HG03565 (cell line): ENCODE measurements around the gene CASKIN2.
"Not testable (repeated sequence)": the region's sequence is repeated elsewhere in the genome, so short reads cannot be mapped to it uniquely, and the experiment has no call there.

ENCODE experiments used
- ATAC-seq: cut with Tn5 transposase; IDR thresholded peaks from one replicate; pipeline ENCODE4 v1.9.1; 2021; ENCODE audit warnings: mild to moderate bottlenecking, moderate library complexity; ENCODE audit not compliant: unreplicated experiment

Gene CASKIN2

GRCh38 chr17:75475851-75476250 is 39.5 kb downstream of the CASKIN2 start:
- no peak for ATAC-seq

DNA sequence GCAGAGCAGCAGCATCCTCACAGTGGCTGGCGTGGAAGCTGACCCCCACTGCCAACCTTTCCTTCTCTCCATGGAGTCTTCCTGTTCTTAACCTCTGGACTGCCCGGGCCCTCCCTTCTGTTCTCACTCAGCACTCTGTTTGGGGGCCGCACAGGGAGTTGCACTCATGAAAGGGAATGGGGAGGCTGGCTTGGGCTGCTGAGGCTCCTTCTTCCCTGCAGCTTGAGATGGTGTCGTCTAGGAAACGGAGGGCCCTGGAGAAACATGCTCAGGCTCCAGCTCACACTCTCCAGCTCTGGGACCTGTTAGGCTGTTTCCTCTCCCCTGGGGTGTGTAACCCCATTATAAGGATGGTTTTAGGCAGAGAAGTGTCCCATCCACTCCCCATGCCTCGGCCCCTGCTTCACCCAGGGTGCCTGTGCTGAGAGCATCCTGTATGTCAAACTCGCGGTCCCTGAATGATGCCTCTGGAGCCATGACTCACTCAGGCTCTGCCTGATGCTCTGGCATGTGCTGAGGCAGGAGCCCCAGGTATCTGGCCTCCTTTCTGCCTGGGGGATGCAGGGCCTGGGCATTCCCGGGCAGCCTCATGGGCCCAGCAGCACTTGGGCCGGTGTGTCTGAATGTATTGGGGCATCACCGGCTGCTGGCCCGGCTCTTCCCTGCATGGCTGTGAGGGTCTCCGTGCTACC is 40.0 kb downstream of the CASKIN2 start:
- ATAC-seq = no peak

DNA sequence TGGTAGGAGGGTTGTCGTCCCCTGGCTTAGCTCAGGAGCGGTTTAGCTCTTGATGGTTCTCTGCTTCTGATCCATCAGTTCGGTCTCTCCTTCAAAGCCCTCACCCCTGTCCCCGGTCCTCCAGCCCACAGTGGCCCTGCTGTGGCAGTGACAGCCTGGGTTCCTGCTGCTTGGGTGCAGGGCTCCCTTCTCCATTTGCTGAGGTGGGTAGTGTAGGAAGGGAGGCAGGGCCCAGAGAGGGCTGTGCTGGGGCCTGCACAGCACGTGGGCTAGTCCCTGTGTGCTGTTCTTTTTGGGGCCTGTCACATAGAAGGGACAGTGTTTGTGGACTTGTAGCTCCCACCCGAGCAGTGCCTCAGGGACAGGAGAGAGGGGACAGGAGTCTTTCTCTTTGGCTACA is 40.6 kb downstream of the CASKIN2 start:
- ATAC-seq = no peak

GRCh38 chr17:75473246-75473645 is 42.1 kb downstream of the CASKIN2 start:
- ATAC-seq = no peak

DNA sequence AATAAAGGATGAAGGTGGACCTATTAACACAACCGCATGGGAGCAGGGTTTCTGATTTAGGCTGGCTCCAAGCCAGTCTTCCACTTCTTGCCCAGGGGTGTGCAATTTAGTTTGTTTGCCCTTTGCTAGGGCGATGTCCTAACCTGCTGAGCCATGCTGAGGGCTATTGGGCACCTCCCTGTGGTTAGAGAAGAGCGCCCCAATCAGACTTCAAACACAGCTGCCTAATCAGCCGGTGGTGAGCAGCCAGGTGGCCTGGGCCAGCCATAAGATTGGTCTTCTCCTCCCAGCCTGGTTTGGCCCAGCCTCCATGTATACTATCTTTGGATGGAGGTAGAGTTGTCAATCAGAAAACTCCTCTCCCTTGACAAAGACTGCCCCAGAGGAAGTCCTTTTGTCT is 43.2 kb downstream of the CASKIN2 start:
- ATAC-seq = no peak

DNA sequence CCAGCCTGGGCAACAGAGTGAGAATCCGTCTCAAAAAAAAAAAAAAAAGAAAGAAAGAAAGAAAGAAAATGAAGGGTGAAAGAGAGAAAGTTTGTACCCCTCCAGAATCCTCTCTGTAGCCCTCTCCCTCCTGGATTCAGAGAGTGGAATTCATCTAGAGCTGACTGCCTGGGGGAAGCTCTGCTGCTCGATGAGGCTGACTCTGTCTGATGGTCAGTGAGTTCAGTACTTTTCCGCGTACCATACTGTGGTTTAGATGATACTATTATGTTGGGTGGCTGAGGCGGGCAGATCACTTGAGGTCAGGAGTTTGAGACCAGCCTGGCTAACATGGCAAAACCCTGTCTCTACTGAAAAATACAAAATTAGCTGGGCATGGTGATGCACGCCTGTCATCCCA is 44.1 kb downstream of the CASKIN2 start:
- no peak for ATAC-seq

DNA sequence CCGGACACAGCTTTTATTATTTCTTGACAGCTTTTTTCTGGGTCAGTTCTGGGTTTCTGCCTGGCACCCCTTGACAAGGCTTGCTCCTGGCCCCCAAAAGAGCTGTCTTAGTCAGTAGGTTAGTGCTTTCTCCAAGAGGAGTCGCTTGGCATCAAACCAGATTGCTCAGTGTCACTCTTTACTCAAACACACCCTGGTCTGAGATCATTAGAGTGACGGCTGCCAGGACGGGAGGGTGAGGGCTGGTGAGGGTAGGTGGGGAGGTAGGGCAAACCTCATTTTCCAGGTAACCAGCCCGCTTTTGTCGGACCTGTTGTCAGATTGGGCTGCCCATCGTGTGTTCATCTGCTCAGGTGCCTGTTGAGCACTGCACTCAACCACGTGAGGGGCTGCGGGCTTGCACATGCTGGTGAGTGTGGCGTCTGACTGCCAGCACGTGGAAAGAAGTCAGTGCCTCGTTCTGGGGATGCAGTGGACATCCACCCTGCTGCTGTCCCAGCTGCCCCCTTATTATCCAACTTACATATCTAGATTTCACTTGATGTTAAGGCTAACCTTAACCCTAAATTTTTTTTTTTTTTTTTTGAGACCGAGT is 46.5 kb downstream of the CASKIN2 start:
- ATAC-seq = no peak

DNA sequence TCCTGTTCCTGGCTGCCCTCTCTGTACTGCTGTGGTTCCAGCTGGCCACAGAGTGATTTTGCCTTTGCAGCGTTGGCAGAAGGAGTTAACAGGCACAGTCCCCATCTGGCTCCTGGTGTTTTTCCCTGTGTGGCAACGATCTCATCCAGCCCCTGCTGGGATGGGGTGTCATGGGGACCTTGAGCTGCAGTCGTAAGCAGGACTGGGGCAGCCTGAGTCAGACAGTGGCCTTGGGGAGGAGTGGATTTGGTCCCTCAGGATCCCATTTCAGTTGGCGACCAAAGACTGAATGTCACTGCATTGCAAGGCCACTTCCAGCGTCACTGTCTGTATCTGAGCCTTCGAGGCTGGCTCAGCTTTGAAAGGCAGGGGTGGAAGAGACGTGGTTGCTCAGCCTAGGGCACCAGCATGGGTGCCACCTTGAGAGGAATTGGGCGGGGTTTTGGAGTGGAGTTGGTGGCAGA is 47.0 kb downstream of the CASKIN2 start:
- ATAC-seq = no peak

DNA sequence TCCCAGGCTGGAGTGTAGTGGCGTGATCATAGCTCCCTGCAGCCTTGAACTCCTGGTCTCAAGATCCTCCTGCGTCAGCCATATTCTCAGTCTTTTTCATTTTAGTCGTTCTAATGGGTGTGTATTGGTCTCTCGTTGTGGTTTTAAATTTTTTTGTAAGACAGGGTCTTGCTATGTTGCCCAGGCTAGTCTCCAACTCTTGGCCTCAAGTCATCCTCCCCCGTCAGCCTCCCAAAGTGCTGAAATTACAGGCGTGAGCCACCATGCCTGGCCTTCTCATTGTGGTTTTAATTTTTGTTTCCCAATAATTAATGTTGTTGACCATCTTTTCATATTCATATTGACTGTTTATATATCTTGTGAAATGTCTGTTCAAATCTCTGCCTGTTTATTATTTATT is 50.3 kb downstream of the CASKIN2 start:
- no peak for ATAC-seq

GRCh38 chr17:75463603-75464002 is 51.7 kb downstream of the CASKIN2 start:
- ATAC-seq = no peak

GRCh38 chr17:75460295-75460694 is 55.0 kb downstream of the CASKIN2 start:
- ATAC-seq = no peak

- ATAC-seq = no peak
Measured at GRCh38 chr17:75459590-75460267, 55.6 kb downstream of the CASKIN2 start.

- no peak for ATAC-seq
Measured at GRCh38 chr17:75459246-75459589, 56.1 kb downstream of the CASKIN2 start.

DNA sequence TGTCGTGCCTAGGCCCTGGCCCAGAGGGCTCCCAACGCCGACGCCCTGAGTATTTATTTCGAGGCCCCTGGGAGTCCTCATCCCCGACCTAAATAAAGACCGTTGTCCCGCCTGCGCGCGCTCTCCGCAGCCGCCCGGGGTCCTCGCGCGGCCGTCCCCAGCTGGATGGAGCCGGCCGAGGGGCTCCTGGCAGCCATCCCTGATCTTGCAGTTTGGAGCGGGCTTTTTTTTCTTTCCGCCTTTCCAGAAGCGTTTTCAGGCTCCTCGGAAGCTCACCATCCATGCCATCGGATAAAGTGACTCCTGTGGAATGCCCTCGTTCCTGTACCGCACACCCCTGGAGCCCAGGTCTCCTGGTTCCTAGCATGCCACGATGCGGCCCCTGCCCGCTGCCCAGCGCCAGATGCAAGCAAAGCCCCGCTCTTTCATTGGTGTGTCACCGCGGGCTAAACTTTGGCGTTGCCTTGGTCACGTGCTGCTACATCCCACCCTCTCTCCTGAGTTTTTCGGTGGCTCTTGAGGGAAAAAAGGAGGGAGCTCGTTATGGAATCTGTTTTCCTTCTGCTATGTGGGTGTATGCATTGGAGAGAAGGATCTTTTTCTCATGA is 58.2 kb downstream of the CASKIN2 start:
- ATAC-seq = no peak

- peak; percentile 94 for ATAC-seq
Measured at GRCh38 chr17:75456417-75457046, 58.8 kb downstream of the CASKIN2 start, which contains the start of gene TMEM94. TSS of gene TMEM94 (plus strand) at chr17:75456635. CDS start at chr17:75471906, 15,271 bp downstream.

- no peak for ATAC-seq
Measured at GRCh38 chr17:75456039-75456416, 59.3 kb downstream of the CASKIN2 start.

- ATAC-seq = not testable (repeated sequence)
Measured at GRCh38 chr17:75454672-75455071, 60.7 kb downstream of the CASKIN2 start.

GRCh38 chr17:75454193-75454592 is 61.1 kb downstream of the CASKIN2 start:
- ATAC-seq = no peak

DNA sequence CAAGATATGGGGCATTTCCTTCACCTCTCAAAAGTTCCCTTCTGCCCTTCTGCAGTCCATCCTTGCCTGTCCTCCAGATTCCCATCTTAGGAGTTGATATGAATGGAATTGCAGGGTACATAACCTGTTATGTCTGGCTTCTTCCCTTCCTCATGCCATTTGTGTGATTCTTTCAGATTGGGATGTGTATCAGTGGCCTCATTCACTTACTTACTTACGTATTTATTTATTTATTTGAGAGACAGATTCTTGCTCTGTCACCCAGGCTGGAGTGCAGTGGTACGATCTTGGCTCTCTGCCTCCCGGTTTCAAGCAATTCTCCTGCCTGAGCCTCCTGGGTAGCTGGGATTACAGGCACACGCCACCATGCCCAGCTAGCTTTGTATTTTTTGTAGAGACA is 65.1 kb downstream of the CASKIN2 start:
- ATAC-seq = no peak
